H1 (cell line): ENCODE data around the gene ADRA2C. TPM values are rescaled to one million over a fixed set of nuclear protein-coding genes. Genes with fewer than 3 reads are reported as not detected.
A peak's percentile ranks its signal among the peaks of the same experiment; 100 is the strongest.

Experiments used
- CTCF ChIA-PET: fragments of 300-600 bp; sonication (Branson Sonifier 250); formaldehyde crosslinking; loops from one replicate; lab custom pipeline; 2021; ENCODE audit not compliant: partially characterized antibody; lab: Charles Lee
- POLR2A ChIA-PET: fragments of 300-600 bp; sonication (Branson Sonifier 250); formaldehyde crosslinking; loops from one replicate; lab custom pipeline; 2021; ENCODE audit warnings: inconsistent platforms; ENCODE audit not compliant: partially characterized antibody; lab: Charles Lee
- DNase-seq, 2 experiments: peaks; one replicate each; pipeline versions ENCODE4 v3.0.0 to v3.0.0-alpha.2; 2010 to 2022; ENCODE audit warnings: low spot score in 2 of 2, low read depth in 1 of 2, mixed read lengths in 1 of 2
- FAIRE-seq: peaks from 2 replicates; lab custom pipeline; 2011; peaks lifted over from hg19 to GRCh38; lab: Jason Lieb, UNC
- H2AFZ ChIP-seq: 2 replicates; pipeline ENCODE4 v1.8.1; 2012; ENCODE audit warnings: low read length, inconsistent platforms
- H2AK5ac ChIP-seq: 2 replicates; pipeline ENCODE4 v1.6.1; 2013; ENCODE audit warnings: low read depth, low read length
- H2BK120ac ChIP-seq: replicated peaks from 2 replicates; pipeline ENCODE3; 2013; ENCODE audit warnings: low read depth, low read length, inconsistent platforms
- H2BK12ac ChIP-seq: 2 replicates; pipeline ENCODE4 v1.6.1; 2013; ENCODE audit warnings: low read depth, low read length
- H2BK15ac ChIP-seq: 2 replicates; pipeline ENCODE4 v1.6.1; 2013; ENCODE audit warnings: low read length
- H2BK20ac ChIP-seq: 2 replicates; pipeline ENCODE4 v1.6.1; 2013; ENCODE audit warnings: low read length
- H2BK5ac ChIP-seq: 2 replicates; pipeline ENCODE4 v1.6.1; 2013; ENCODE audit warnings: low read depth, low read length
- H3K14ac ChIP-seq: 2 replicates; pipeline ENCODE4 v1.6.1; 2013; ENCODE audit warnings: inconsistent platforms; ENCODE audit not compliant: insufficient read length
- H3K18ac ChIP-seq: 2 replicates; pipeline ENCODE4 v1.6.1; 2013; ENCODE audit warnings: low read length; ENCODE audit errors: extremely low read depth
- H3K23ac ChIP-seq: 2 replicates; pipeline ENCODE4 v1.6.1; 2013; ENCODE audit warnings: inconsistent platforms; ENCODE audit not compliant: insufficient read length
- H3K23me2 ChIP-seq: 2 replicates; pipeline ENCODE4 v1.6.1; 2013; ENCODE audit warnings: low read depth, low read length
- H3K27ac ChIP-seq: 2 replicates; pipeline ENCODE4 v1.6.1; 2011; ENCODE audit warnings: low read depth, low read length, inconsistent platforms
- H3K27me3 ChIP-seq, 4 experiments: replicated peaks in 1 of 4; 1 replicate in 1 of 4; 2 replicates in 3 of 4; pipeline versions ENCODE4 v1.6.1 to v1.8.1; 2011 to 2013; ENCODE audit warnings: low read length in 3 of 4, mild to moderate bottlenecking in 3 of 4, inconsistent platforms in 2 of 4, mixed read lengths in 2 of 4, moderate library complexity in 1 of 4; ENCODE audit not compliant: control insufficient read depth in 3 of 4, insufficient read depth in 3 of 4; ENCODE audit errors: extremely low read depth in 1 of 4
- H3K36me3 ChIP-seq, 4 experiments: 2 replicates each; pipeline versions ENCODE4 v1.6.1 to v1.8.1; 2011 to 2013; ENCODE audit warnings: mild to moderate bottlenecking in 4 of 4, low read length in 3 of 4, moderate library complexity in 2 of 4, control low read depth in 1 of 4, inconsistent platforms in 1 of 4; ENCODE audit not compliant: insufficient read depth in 4 of 4, control insufficient read depth in 2 of 4
- H3K4ac ChIP-seq: replicated peaks from 2 replicates; pipeline ENCODE3; 2013; ENCODE audit warnings: low read length, low read depth, mixed read lengths, inconsistent platforms; ENCODE audit not compliant: insufficient read length
- H3K4me1 ChIP-seq, 4 experiments: replicated peaks in 1 of 4; 1 replicate in 1 of 4; 2 replicates in 3 of 4; pipeline versions ENCODE4 v1.6.1 to v1.8.1; 2011 to 2013; ENCODE audit warnings: low read length in 3 of 4, inconsistent platforms in 2 of 4, mixed read lengths in 1 of 4; ENCODE audit not compliant: insufficient read depth in 4 of 4, control insufficient read depth in 3 of 4
- H3K4me2 ChIP-seq, 2 experiments: 2 replicates each; pipeline versions ENCODE4 v1.6.1 to v1.8.1; 2011 to 2013; ENCODE audit warnings: low read depth in 2 of 2, low read length in 2 of 2, control low read depth in 1 of 2, inconsistent platforms in 1 of 2, mild to moderate bottlenecking in 1 of 2; ENCODE audit not compliant: insufficient read depth in 1 of 2
- H3K4me3 ChIP-seq, 4 experiments: fragments of 200-600, 300-600 bp in 1 of 4; sonication (generic), shearing (Covaris generic), sonication (Bioruptor Twin) in 1 of 4; 2 replicates each; pipeline versions ENCODE4 v1.5.1 to v1.8.1; 2011 to 2016; ENCODE audit warnings: low read length in 4 of 4, low read depth in 3 of 4, control low read depth in 2 of 4, inconsistent platforms in 2 of 4, mild to moderate bottlenecking in 2 of 4, mixed read lengths in 1 of 4, moderate library complexity in 1 of 4; ENCODE audit not compliant: insufficient read depth in 2 of 4; ENCODE audit errors: extremely low read depth in 1 of 4
- H3K56ac ChIP-seq: replicated peaks from 2 replicates; pipeline ENCODE3; 2013; ENCODE audit warnings: low read depth, mild to moderate bottlenecking, mixed read lengths, low read length, inconsistent platforms; ENCODE audit not compliant: insufficient read length
- H3K79me1 ChIP-seq: 2 replicates; pipeline ENCODE4 v1.6.1; 2013; ENCODE audit warnings: low read depth, low read length, control low read depth
- H3K79me2 ChIP-seq, 2 experiments: 2 replicates each; pipeline versions ENCODE4 v1.6.1 to v1.8.1; 2012 to 2013; ENCODE audit warnings: low read length in 2 of 2, mild to moderate bottlenecking in 2 of 2, inconsistent platforms in 1 of 2; ENCODE audit not compliant: insufficient read depth in 2 of 2, control insufficient read depth in 1 of 2
- H3K9ac ChIP-seq, 4 experiments: replicated peaks in 1 of 4; 1 replicate in 1 of 4; 2 replicates in 3 of 4; pipeline versions ENCODE4 v1.6.1 to v1.8.1; 2011 to 2013; ENCODE audit warnings: low read depth in 3 of 4, low read length in 3 of 4, control low read depth in 2 of 4, mild to moderate bottlenecking in 2 of 4, moderate library complexity in 2 of 4, inconsistent platforms in 1 of 4; ENCODE audit errors: extremely low read depth in 1 of 4
- H3K9me3 ChIP-seq, 2 experiments: 2 replicates each; pipeline versions ENCODE4 v1.6.1 to v1.8.1; 2012 to 2013; ENCODE audit warnings: mild to moderate bottlenecking in 2 of 2, moderate library complexity in 2 of 2, control low read depth in 1 of 2, inconsistent platforms in 1 of 2, low read depth in 1 of 2, low read length in 1 of 2, mixed read lengths in 1 of 2; ENCODE audit not compliant: insufficient read depth in 2 of 2
- H4K20me1 ChIP-seq, 2 experiments: replicated peaks in 1 of 2; 2 replicates each; pipeline versions ENCODE3 to v1.8.1; 2011 to 2013; ENCODE audit warnings: inconsistent platforms in 2 of 2, low read length in 2 of 2, mild to moderate bottlenecking in 1 of 2; ENCODE audit not compliant: insufficient read depth in 2 of 2, control insufficient read depth in 1 of 2
- H4K5ac ChIP-seq: 2 replicates; pipeline ENCODE4 v1.6.1; 2013; ENCODE audit warnings: low read length, low read depth, mixed read lengths, inconsistent platforms; ENCODE audit not compliant: insufficient read length
- H4K8ac ChIP-seq: 2 replicates; pipeline ENCODE4 v1.8.0; 2013; ENCODE audit warnings: mild to moderate bottlenecking, moderate library complexity, low read length, inconsistent platforms; ENCODE audit not compliant: insufficient read depth; ENCODE audit errors: extremely low read depth
- H4K91ac ChIP-seq: replicated peaks from 2 replicates; pipeline ENCODE3; 2013; ENCODE audit warnings: low read length, mixed read lengths, inconsistent platforms; ENCODE audit not compliant: insufficient read length
- CHD2 ChIP-seq: IDR thresholded peaks from 2 replicates; pipeline ENCODE4 v1.6.1; 2012; ENCODE audit warnings: low read length, improper control_type of control experiment
- HDAC2 ChIP-seq, 2 experiments: fragments of 300-600 bp in 1 of 2; sonication (generic) in 1 of 2; IDR thresholded peaks; 2 replicates each; pipeline ENCODE4 v1.6.1; 2011 to 2012; ENCODE audit warnings: low read depth in 2 of 2, low read length in 2 of 2, mild to moderate bottlenecking in 2 of 2, moderate library complexity in 2 of 2, borderline replicate concordance in 1 of 2, inconsistent platforms in 1 of 2
- MAFK ChIP-seq: IDR thresholded peaks from 2 replicates; pipeline ENCODE4 v1.6.1; 2012; ENCODE audit warnings: low read depth, mild to moderate bottlenecking, improper control_type of control experiment, low read length
- RNF2 ChIP-seq: fragments of 200-900, 300-1000 bp; sonication (generic); IDR thresholded peaks from 2 replicates; pipeline ENCODE4 v1.7.1; 2016; ENCODE audit warnings: borderline replicate concordance, low read depth, mild to moderate bottlenecking, antibody characterized with exemption, low read length; ENCODE audit not compliant: poor library complexity, severe bottlenecking; ENCODE audit errors: missing control alignments
- WGBS, 2 experiments: shearing (Covaris generic) in 1 of 2; methylation state at CpG; one replicate each; pipeline versions ENCODE4 v1.1.6 to v1.1.7; 2013 to 2015; ENCODE audit warnings: low lambda C conversion rate in 2 of 2, mixed read lengths in 2 of 2, inconsistent platforms in 1 of 2, low coverage in 1 of 2, missing lambda C conversion rate in 1 of 2; ENCODE audit not compliant: insufficient replicate concordance in 2 of 2, insufficient coverage in 1 of 2, insufficient read length in 1 of 2; ENCODE audit errors: extremely low coverage in 1 of 2, missing lambda C conversion rate in 1 of 2; 5-methylcytosine and 5-hydroxymethylcytosine counted together
- polyA plus RNA-seq, 7 experiments: library from polyadenylated mRNA; depleted of rRNA in 3 of 7; stranded (reverse) in 5 of 7; unstranded in 2 of 7; fragments of >200 nt in 5 of 7; fragments of 200-250 nt in 2 of 7; gene quantifications; 1 replicate in 5 of 7; 2 replicates in 1 of 7; 4 replicates in 1 of 7; pipeline versions ENCODE4 v1.2.1 to v1.2.3, GENCODE V29; 2011 to 2013; ENCODE audit warnings: missing spikeins in 2 of 7, mixed read lengths in 2 of 7
- total RNA-seq: library from RNA; stranded (reverse); fragmentation: NEBNext Ultra II Directional; extraction: Animal tissue kit (Norgen Biotek cat#: 25700); gene quantifications from 2 replicates; pipeline ENCODE4 v1.2.1, GENCODE V29; 2021

Gene ADRA2C
- total and polyA plus RNA-seq, 2 of the 8 experiments (the other 6 are each of a cell fraction or from before 2014, with no cell fraction given): 14.6 to 14.8 TPM

DNA sequence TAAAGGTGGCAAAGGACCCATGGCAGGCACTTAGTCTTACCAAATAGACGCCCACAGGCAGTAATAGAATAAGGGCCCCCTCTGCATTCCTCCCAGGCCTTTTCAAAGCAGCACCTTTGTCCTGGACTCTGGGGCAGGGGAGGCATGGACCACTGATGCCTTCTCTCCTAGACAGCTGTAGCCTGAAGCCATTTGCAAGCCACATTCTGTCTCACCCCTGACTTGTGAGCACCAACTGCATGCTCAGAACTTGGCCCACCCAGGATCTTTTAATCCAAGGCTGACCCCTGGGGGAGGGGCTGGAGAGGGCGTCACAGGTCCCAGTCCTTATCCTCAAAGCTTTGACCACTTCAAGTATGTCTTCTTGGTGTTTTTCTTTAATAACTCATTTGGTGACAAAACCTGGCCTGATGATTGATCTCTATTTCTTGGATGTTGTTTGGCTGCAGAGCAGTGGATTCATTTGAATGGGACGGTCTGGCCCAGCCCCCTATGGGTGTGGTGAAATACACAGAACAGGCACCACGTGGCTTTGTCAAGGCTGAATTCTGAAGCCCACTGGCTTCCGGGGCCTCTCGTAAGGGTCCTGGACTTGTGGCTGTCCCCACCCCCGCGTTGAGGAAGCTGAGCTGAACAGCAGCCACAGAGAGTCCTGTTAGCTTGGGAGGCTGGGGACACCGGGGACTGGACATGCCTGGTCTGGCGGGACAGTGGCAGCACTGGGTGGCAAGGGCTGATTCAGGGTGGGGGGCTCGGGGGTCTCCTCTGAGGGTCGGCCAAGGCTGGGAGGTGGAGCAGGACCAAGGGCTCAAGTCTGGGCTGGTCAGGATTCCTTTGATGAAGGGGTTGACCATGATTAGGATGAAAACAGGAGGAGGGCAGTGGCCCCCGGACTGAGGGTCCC lies 36.6 kb downstream of the ADRA2C start:
- Histone ChIP-seq H3K27ac (no peak overlapping the region), H3K23me2 (no peaks in the 10 kb centered on the region), H3K79me1 (no peaks in the 10 kb centered on the region), H3K18ac (no peak overlapping the region; the same call in 1 of the 2 replicates), H4K91ac (peak overlapping the region; percentile 87), H4K8ac (no peak overlapping the region; the same call in 1 of the 2 replicates), H3K14ac (no peak overlapping the region), H3K79me2 (no peaks in the 10 kb centered on the region), H2BK120ac (peak overlapping the region; percentile 38), H2AK5ac (no peak overlapping the region), H3K4ac (no peak overlapping the region), H3K23ac (no peak overlapping the region), H3K56ac (no peak overlapping the region), H3K9me3 (no peaks in the 10 kb centered on the region; a peak in 1 of 4 replicates), H2BK5ac (peak overlapping the region; percentile 52; the same call in 1 of the 2 replicates)
- no peak for FAIRE-seq
- TF ChIP-seq RNF2 (no peak), HDAC2 (IDR thresholded peaks at IDR 0.05; ENCODE audit: borderline replicate concordance in 1 of 2, low read depth in 2 of 2, low read length in 2 of 2) (no peak), CHD2 (no peak), MAFK (no peak)
- TF ChIP-seq, all 59 proteins: peak for 0
- Histone ChIP-seq H2BK20ac (peak overlapping the region; percentile 80; the same call in 1 of the 2 replicates), H3K4me2 (no peak overlapping the region; a peak in 1 of 4 replicates), H2AFZ (no peak overlapping the region), H4K5ac (no peak overlapping the region), H2BK12ac (peak overlapping the region; percentile 68; the same call in 1 of the 2 replicates), H3K36me3 (no peaks in the 10 kb centered on the region; a peak in 1 of 8 replicates), H3K4me3 (no peak overlapping the region), H3K4me1 (peaks cover 4 to 18% (median 9%) of the 10 kb centered on the region in 4 experiments), H2BK15ac (no peak overlapping the region), H4K20me1 (no peaks in the 10 kb centered on the region), H3K27me3 (peaks cover 0 to 3% (median 0%) of the 10 kb centered on the region in 4 experiments; a peak in 1 of 7 replicates), H3K9ac (no peak overlapping the region)
- no peak for DNase-seq
- CTCF ChIA-PET: interaction anchor here (0.6 to 2.1 kb wide), 6 partner anchors 10 to 328 kb away, joined by 3 to 13 read pairs (median 4); no protein-coding TSS in a partner anchor
- POLR2A ChIA-PET: interaction anchor here (1.0 to 1.3 kb wide), 2 partner anchors 57 to 72 kb away, joined by 3 read pairs; no protein-coding TSS in a partner anchor
- WGBS, 2 experiments: 76% methylated on average over 13 of the region's 13 CpGs; no CpG with 5 or more reads in 1 of the 2 experiments
